Activated CD8-positive, alpha-beta T cell treated with anti-CD3 and anti-CD28 coated beads, Interleukin-2, amount 10 ng/mL, durations not matched to agents 7 days and 5 days (primary cell): ENCODE measurements around the gene PLAU. TPM values are rescaled to one million over a fixed set of nuclear protein-coding genes. Genes with fewer than 3 reads are reported as not detected.
"Not testable (repeated sequence)": the region's sequence is repeated elsewhere in the genome, so short reads cannot be mapped to it uniquely, and the experiment has no call there.

ENCODE experiments used
- ATAC-seq: fragments of 150-1000 bp; cut with Tn5 transposase; one replicate; pipeline ENCODE4 v1.10.0; 2021; ENCODE audit warnings: moderate library complexity
- CTCF ChIA-PET: fragments of 350-600 bp; sonication (Branson Sonifier 250); formaldehyde crosslinking; loops from one replicate; lab custom pipeline; 2021; ENCODE audit warnings: antibody characterized with exemption; lab: Charles Lee
- POLR2A ChIA-PET: fragments of 350-600 bp; sonication (Branson Sonifier 250); formaldehyde crosslinking; loops from one replicate; lab custom pipeline; 2021; ENCODE audit warnings: antibody characterized with exemption; lab: Charles Lee
- DNase-seq: peaks from one replicate; pipeline ENCODE4 v3.0.0-alpha.2; 2020
- H3K27ac Mint-ChIP-seq: one replicate; pipeline ENCODE4 v1.8.0; 2021; ENCODE audit warnings: mild to moderate bottlenecking, mixed read lengths
- H3K27me3 Mint-ChIP-seq: one replicate; pipeline ENCODE4 v1.8.0; 2021; ENCODE audit warnings: low read depth, mixed read lengths
- H3K36me3 Mint-ChIP-seq: one replicate; pipeline ENCODE4 v1.8.0; 2021; ENCODE audit warnings: low read depth, mixed read lengths
- H3K4me1 Mint-ChIP-seq: one replicate; pipeline ENCODE4 v1.8.0; 2021; ENCODE audit warnings: low read depth, mixed read lengths
- H3K4me3 Mint-ChIP-seq: one replicate; pipeline ENCODE4 v1.8.0; 2021; ENCODE audit warnings: mild to moderate bottlenecking, mixed read lengths
- H3K9me3 Mint-ChIP-seq: one replicate; pipeline ENCODE4 v1.8.0; 2022; ENCODE audit warnings: mixed read lengths; ENCODE audit not compliant: insufficient read depth
- total RNA-seq, 2 experiments: library from RNA; stranded (reverse); gene quantifications; one replicate each; pipeline ENCODE4 v1.2.3, GENCODE V29; 2021

Gene PLAU
- total RNA-seq, 2 experiments from 2014 or later, result 1.1 to 1.6 TPM

GRCh38 chr10:73889014-73889413, 21.9 kb upstream of the PLAU start:
- ChIA-PET CTCF (interaction anchor here (0.8 to 11.9 kb wide), 12 partner anchors 10 to 214 kb away, joined by 3 to 408 read pairs (median 5); no protein-coding TSS in a partner anchor), POLR2A (interaction anchor here (0.7 kb wide), 1 partner anchor 10 kb away, joined by 4 read pairs; no protein-coding TSS in a partner anchor)
- no peak overlapping the region for H3K4me3 Mint-ChIP-seq
- H3K4me1 Mint-ChIP-seq, result peaks cover 7% of the 10 kb centered on the region
- no peak overlapping the region for H3K27ac Mint-ChIP-seq
- no peaks in the 10 kb centered on the region for H3K36me3 Mint-ChIP-seq
- no peaks in the 10 kb centered on the region for H3K9me3 Mint-ChIP-seq
- H3K27me3 Mint-ChIP-seq, result peaks cover 9% of the 10 kb centered on the region
- DNase-seq (no peak), ATAC-seq (no peak)

DNA sequence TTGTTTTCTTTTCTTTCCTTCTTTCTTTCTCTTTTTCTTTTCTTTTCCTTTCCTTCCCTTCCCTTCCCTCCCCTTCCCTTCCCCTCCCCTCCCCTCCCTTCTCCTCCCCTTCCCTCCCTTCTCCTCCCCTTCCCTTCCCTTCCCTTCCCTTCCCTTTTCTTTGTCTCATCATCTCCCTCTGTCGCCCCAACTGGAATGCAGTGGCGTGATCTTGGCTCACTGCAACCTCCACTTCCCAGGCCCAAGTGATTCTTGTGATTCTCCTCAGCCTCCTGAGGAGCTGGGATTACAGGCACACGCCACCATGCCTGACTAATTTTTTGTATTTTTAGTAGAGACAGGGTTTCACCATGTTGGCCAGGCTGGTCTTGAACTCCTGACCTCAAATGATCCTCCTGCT, 21.5 kb upstream of the PLAU start:
- H3K9me3 Mint-ChIP-seq, H3K4me3 Mint-ChIP-seq, H3K4me1 Mint-ChIP-seq, H3K27me3 Mint-ChIP-seq, ATAC-seq, H3K27ac Mint-ChIP-seq, H3K36me3 Mint-ChIP-seq, DNase-seq, POLR2A ChIA-PET: not testable (repeated sequence)
- CTCF ChIA-PET, result interaction anchor here (0.8 to 11.9 kb wide), 11 partner anchors 10 to 214 kb away, joined by 3 to 408 read pairs (median 5); no protein-coding TSS in a partner anchor

DNA sequence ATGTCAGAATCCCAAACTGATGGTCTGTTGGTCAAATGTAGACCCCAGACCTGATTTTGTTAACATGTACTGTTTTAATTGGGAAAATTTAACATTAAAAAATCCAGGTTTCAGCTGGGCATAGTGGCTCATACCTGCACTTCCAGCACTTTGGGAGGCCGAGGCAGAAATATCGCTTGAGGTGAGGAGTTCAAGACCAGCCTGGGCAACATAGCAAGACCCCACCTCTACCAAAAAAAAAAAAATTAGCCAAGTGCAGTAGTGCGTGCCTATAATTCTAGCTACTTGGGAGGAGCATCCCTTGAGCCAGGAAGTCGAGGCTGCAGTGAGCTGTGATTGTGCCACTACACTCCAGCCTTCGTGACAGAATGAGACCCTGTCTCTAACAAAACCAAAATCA, 20.7 kb upstream of the PLAU start:
- Mint-ChIP-seq H3K4me1 (peaks cover 10% of the 10 kb centered on the region), H3K36me3 (no peaks in the 10 kb centered on the region), H3K4me3 (no peak overlapping the region), H3K9me3 (no peaks in the 10 kb centered on the region), H3K27me3 (peaks cover 9% of the 10 kb centered on the region), H3K27ac (no peak overlapping the region)
- ATAC-seq (no peak), DNase-seq (no peak)
- POLR2A ChIA-PET, result interaction anchor here (0.6 kb wide), 1 partner anchor 10 kb away, joined by 3 read pairs; no protein-coding TSS in a partner anchor
- CTCF ChIA-PET, result interaction anchor here (0.5 to 11.9 kb wide), 9 partner anchors 11 to 213 kb away, joined by 3 to 408 read pairs (median 5); no protein-coding TSS in a partner anchor

- not testable (repeated sequence) for H3K36me3 Mint-ChIP-seq, H3K4me1 Mint-ChIP-seq, ATAC-seq, H3K27ac Mint-ChIP-seq, H3K9me3 Mint-ChIP-seq, H3K4me3 Mint-ChIP-seq, DNase-seq
- peaks cover 12% of the 10 kb centered on the region for H3K27me3 Mint-ChIP-seq
- ChIA-PET POLR2A (interaction anchor here (0.6 kb wide), 1 partner anchor 11 kb away, joined by 3 read pairs; no protein-coding TSS in a partner anchor), CTCF (interaction anchor here (0.8 to 11.9 kb wide), 5 partner anchors 11 to 62 kb away, joined by 3 to 408 read pairs (median 4); no protein-coding TSS in a partner anchor)
Measured at GRCh38 chr10:73890830-73891229, 20.1 kb upstream of the PLAU start.

- Mint-ChIP-seq H3K4me1 (peaks cover 3% of the 10 kb centered on the region), H3K4me3 (no peak overlapping the region), H3K27ac (no peak overlapping the region), H3K36me3 (no peaks in the 10 kb centered on the region), H3K27me3 (peaks cover 12% of the 10 kb centered on the region), H3K9me3 (no peaks in the 10 kb centered on the region)
- no peak for ATAC-seq
- no peak for DNase-seq
- CTCF ChIA-PET, result interaction anchor here (0.8 to 11.9 kb wide), 4 partner anchors 11 to 46 kb away, joined by 3 to 408 read pairs (median 20); no protein-coding TSS in a partner anchor
- POLR2A ChIA-PET, result no interaction called here
Measured at GRCh38 chr10:73891540-73891939, 19.4 kb upstream of the PLAU start.

DNA sequence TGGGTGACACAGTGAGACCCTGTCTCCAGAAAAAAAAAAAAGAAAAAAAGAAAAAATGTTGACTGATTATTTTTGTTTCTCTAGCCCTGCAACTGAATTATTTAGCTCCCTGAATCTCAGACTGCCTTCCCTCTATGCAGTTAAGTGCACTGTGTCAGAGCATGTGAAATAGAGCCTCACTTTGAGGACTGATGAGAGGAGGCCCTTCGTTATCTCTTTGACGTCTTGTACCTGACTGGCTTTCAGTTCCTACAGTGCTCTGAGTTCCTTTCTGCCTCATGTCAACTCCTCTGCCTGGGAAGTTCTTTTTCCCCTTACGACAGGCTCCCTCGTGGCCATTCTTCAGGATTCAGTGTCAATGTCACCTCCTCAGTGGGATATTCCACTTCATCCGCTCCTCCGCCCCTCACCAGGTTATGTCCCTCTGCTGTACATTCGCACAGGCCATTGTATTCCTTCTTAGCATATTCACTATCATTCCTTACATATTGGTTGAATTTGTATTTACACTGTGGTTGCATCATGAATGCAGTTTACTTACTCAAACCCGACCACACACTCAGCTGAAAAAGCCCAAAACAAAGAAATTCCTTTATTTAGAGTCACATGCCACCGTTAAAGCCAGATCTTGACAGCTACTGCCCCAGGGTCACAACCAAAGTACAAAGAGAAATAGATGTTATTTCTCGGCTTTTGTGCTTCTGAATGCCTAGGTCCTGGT, 18.5 kb upstream of the PLAU start:
- H3K4me1 Mint-ChIP-seq, result peaks cover 3% of the 10 kb centered on the region
- H3K27me3 Mint-ChIP-seq, result peaks cover 12% of the 10 kb centered on the region
- H3K9me3 Mint-ChIP-seq, result no peaks in the 10 kb centered on the region
- H3K27ac Mint-ChIP-seq, result no peak overlapping the region
- CTCF ChIA-PET, result interaction anchor here (0.8 to 11.9 kb wide), 4 partner anchors 13 to 45 kb away, joined by 3 to 408 read pairs (median 26); no protein-coding TSS in a partner anchor
- ATAC-seq, result no peak
- no peak overlapping the region for H3K4me3 Mint-ChIP-seq
- H3K36me3 Mint-ChIP-seq, result no peaks in the 10 kb centered on the region
- POLR2A ChIA-PET, result no interaction called here
- DNase-seq, result no peak

DNA sequence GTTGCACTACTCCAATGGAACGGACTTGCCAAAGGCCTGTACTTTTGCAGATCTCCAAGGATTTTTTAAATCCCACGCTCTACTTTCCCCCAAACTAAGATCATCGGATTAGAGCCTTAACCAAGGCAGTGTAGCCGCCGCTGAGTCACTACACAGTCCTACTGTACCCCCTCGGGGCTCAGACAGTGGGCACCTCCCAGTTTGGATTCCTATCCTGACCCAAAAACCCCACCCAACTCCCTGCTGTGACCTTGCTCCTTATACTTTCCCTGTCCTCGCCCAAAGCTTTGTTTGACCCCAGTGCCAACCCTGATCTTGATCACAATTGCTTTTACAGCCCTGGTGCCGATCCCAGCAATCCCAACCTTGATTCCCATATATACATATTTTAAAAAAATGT, 17.5 kb upstream of the PLAU start:
- ChIA-PET POLR2A (no interaction called here), CTCF (interaction anchor here (1.4 to 11.9 kb wide), 3 partner anchors 7 to 44 kb away, joined by 13 to 408 read pairs (median 16); no protein-coding TSS in a partner anchor)
- Mint-ChIP-seq H3K9me3 (no peaks in the 10 kb centered on the region), H3K4me3 (no peak overlapping the region), H3K4me1 (peaks cover 3% of the 10 kb centered on the region), H3K36me3 (no peaks in the 10 kb centered on the region), H3K27ac (no peak overlapping the region), H3K27me3 (peaks cover 12% of the 10 kb centered on the region)
- no peak for DNase-seq
- ATAC-seq, result no peak

GRCh38 chr10:73894245-73894971, 16.5 kb upstream of the PLAU start:
- CTCF ChIA-PET, result interaction anchor here (0.7 to 11.9 kb wide), 8 partner anchors 8 to 164 kb away, joined by 3 to 408 read pairs (median 4); no protein-coding TSS in a partner anchor
- H3K4me3 Mint-ChIP-seq, result no peak overlapping the region
- peak; percentile 36 for DNase-seq
- POLR2A ChIA-PET, result no interaction called here
- peak; percentile 39 for ATAC-seq
- H3K27ac Mint-ChIP-seq, result no peak overlapping the region
- H3K4me1 Mint-ChIP-seq, result peaks cover 4% of the 10 kb centered on the region
- no peaks in the 10 kb centered on the region for H3K36me3 Mint-ChIP-seq
- H3K9me3 Mint-ChIP-seq, result no peaks in the 10 kb centered on the region
- H3K27me3 Mint-ChIP-seq, result peaks cover 12% of the 10 kb centered on the region

DNA sequence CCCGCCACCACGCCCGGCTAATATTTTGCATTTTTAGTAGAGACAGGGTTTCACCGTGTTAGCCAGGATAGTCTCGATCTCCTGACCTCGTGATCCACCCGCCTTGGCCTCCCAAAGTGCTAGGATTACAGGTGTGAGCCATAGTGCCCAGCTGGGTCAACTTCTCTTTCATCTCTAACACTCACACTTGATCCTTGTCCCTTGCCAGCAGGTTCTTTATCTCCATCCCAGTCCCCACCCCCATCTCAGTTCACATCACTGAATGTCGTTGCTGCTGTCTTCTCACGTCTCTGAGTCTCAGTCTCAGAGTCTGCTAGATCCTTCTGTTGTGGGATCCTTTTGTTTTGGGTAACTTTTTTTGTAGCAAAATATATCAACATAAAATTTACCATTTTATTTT, 15.6 kb upstream of the PLAU start:
- H3K4me3 Mint-ChIP-seq, DNase-seq, H3K27ac Mint-ChIP-seq, POLR2A ChIA-PET, H3K9me3 Mint-ChIP-seq, ATAC-seq, H3K36me3 Mint-ChIP-seq, H3K4me1 Mint-ChIP-seq: not testable (repeated sequence)
- CTCF ChIA-PET, result interaction anchor here (1.6 to 1.9 kb wide), 2 partner anchors 9 to 45 kb away, joined by 5 read pairs; no protein-coding TSS in a partner anchor
- H3K27me3 Mint-ChIP-seq, result peaks cover 16% of the 10 kb centered on the region

DNA sequence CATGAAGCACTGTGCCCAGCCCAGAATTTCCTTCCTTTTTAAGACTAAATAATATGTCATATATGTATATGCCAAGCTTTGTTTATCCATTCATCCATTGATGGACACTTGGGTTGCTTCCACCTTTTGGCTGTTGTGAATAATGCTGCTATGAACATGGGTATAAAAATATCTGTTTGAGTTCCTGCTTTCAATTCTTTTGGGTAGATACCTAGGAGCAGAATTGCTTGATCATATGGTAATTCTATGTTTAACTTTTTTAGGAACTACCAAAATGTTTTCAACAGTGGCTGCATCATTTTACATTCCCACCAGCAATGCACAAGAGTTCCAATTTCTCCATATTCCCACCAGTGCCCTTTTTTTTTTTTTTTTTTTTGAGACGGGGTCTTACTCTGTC, 13.2 kb upstream of the PLAU start:
- Mint-ChIP-seq H3K4me1 (peaks cover 14% of the 10 kb centered on the region), H3K27ac (no peak overlapping the region), H3K4me3 (no peak overlapping the region), H3K36me3 (no peaks in the 10 kb centered on the region), H3K9me3 (no peaks in the 10 kb centered on the region), H3K27me3 (peaks cover 21% of the 10 kb centered on the region)
- no peak for DNase-seq
- POLR2A ChIA-PET, result no interaction called here
- CTCF ChIA-PET, result interaction anchor here (1.9 to 6.2 kb wide), 3 partner anchors 11 to 43 kb away, joined by 7 to 27 read pairs (median 23); no protein-coding TSS in a partner anchor
- ATAC-seq, result no peak

DNA sequence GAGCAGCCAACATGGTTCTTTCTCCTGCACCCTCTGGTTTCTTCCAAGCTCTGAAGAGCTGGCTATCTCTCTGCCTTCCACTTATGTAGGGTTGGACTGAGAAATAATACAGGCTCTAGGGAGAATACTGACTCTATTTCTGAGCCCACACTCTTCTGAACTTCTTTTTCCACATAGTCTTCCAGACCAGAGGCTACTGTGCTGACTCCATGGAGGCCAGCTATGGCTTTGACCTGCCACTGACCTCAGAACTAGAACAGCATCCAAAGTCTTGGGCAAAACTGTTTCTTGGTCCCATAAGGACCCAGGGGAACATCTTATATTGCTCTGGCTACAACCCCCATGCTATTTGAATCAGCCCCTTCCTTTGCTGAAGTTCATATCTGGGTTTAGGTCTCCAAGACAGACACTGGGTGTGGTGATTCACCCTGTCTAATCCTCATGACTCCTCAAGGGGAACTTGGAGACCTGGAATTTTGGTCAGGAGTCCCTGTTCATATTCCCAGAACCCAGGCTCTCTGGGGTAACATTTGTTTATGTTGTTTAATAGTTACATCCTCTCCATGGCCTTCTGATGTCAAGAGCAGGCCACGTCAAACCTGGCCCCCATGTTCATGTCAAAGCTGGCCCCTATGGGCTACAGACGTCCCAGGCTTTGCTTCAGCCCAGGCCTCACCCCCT, 12.1 kb upstream of the PLAU start:
- ChIA-PET CTCF (interaction anchor here (0.5 to 6.2 kb wide), 7 partner anchors 11 to 42 kb away, joined by 3 to 27 read pairs (median 5); no protein-coding TSS in a partner anchor), POLR2A (interaction anchor here (0.6 kb wide), 1 partner anchor 10 kb away, joined by 4 read pairs; no protein-coding TSS in a partner anchor)
- peaks cover 18% of the 10 kb centered on the region for H3K27me3 Mint-ChIP-seq
- H3K4me1 Mint-ChIP-seq, result peaks cover 14% of the 10 kb centered on the region
- ATAC-seq (no peak), DNase-seq (no peak)
- H3K4me3 Mint-ChIP-seq, result no peak overlapping the region
- no peaks in the 10 kb centered on the region for H3K36me3 Mint-ChIP-seq
- no peaks in the 10 kb centered on the region for H3K9me3 Mint-ChIP-seq
- no peak overlapping the region for H3K27ac Mint-ChIP-seq
